ENCODE measurements around the gene PCSK4. TPM values are rescaled to one million over a fixed set of nuclear protein-coding genes. Genes with fewer than 3 reads are reported as not detected.

The PCSK4 gene
- total and polyA plus RNA-seq, 2 donors from 2014 or later: 5.3 to 5.5 TPM

GRCh38 chr19:1460033-1460995 is 29.8 kb downstream of the PCSK4 start:
- intact Hi-C loops (cut with DNase I): no loop called here
- Histone ChIP-seq H3K4me3 (ENCODE audit: low read length in 3 of 3) (no peak overlapping the region), H3K27me3 (ENCODE audit: control insufficient read depth, insufficient read depth, low read length) (peaks cover 13% of the 10 kb centered on the region), H3K9ac (ENCODE audit: low read length in 3 of 3) (no peak overlapping the region), H3K4me1 (ENCODE audit: control insufficient read depth in 2 of 3, insufficient read depth in 2 of 3, low read depth in 1 of 3, low read length in 3 of 3) (no peaks in the 10 kb centered on the region), H3K9me3 (ENCODE audit: control insufficient read depth in 2 of 3, insufficient read depth in 1 of 3, low read length in 3 of 3) (no peaks in the 10 kb centered on the region), H3K36me3 (ENCODE audit: control insufficient read depth in 2 of 3, insufficient read depth in 3 of 3, low read length in 3 of 3) (no peaks in the 10 kb centered on the region), H3K27ac (ENCODE audit: low read depth in 2 of 2, low read length in 2 of 2) (no peak overlapping the region)
- DNase-seq (no peak), FAIRE-seq (no peak)
- no peak for TF ChIP-seq CTCF (IDR thresholded peaks at IDR 0.05; ENCODE audit: borderline replicate concordance, extremely low read depth, insufficient read depth)

- FAIRE-seq: no peak
Measured at GRCh38 chr19:1459479-1459878, 30.7 kb downstream of the PCSK4 start.

GRCh38 chr19:1457892-1458291 is 32.3 kb downstream of the PCSK4 start:
- H3K4me1 ChIP-seq (ENCODE audit: control insufficient read depth in 2 of 3, insufficient read depth in 2 of 3, low read depth in 1 of 3, low read length in 3 of 3): no peaks in the 10 kb centered on the region
- H3K27ac ChIP-seq (ENCODE audit: low read depth in 2 of 2, low read length in 2 of 2): no peak overlapping the region
- peaks cover 10% of the 10 kb centered on the region for H3K27me3 ChIP-seq (ENCODE audit: control insufficient read depth, insufficient read depth, low read length)
- no peaks in the 10 kb centered on the region for H3K9me3 ChIP-seq (ENCODE audit: control insufficient read depth in 2 of 3, insufficient read depth in 1 of 3, low read length in 3 of 3)
- no peak overlapping the region for H3K4me3 ChIP-seq (ENCODE audit: low read length in 3 of 3)
- TF ChIP-seq CTCF (IDR thresholded peaks at IDR 0.05; ENCODE audit: borderline replicate concordance, extremely low read depth, insufficient read depth): no peak
- DNase-seq (no peak), FAIRE-seq (no peak)
- intact Hi-C loops (cut with DNase I): no loop called here
- H3K9ac ChIP-seq (ENCODE audit: low read length in 3 of 3): no peak overlapping the region
- H3K36me3 ChIP-seq (ENCODE audit: control insufficient read depth in 2 of 3, insufficient read depth in 3 of 3, low read length in 3 of 3): no peaks in the 10 kb centered on the region

More at GRCh38 chr19:1459479-1459878, 30.7 kb downstream of the PCSK4 start:
- H3K36me3 ChIP-seq (ENCODE audit: control insufficient read depth in 2 of 3, insufficient read depth in 3 of 3, low read length in 3 of 3): no peaks in the 10 kb centered on the region
- H3K9me3 ChIP-seq (ENCODE audit: control insufficient read depth in 2 of 3, insufficient read depth in 1 of 3, low read length in 3 of 3): no peaks in the 10 kb centered on the region
- no peak overlapping the region for H3K27ac ChIP-seq (ENCODE audit: low read depth in 2 of 2, low read length in 2 of 2)
- no peak overlapping the region for H3K4me3 ChIP-seq (ENCODE audit: low read length in 3 of 3)
- H3K27me3 ChIP-seq (ENCODE audit: control insufficient read depth, insufficient read depth, low read length): peaks cover 11% of the 10 kb centered on the region
- no peak for TF ChIP-seq CTCF (IDR thresholded peaks at IDR 0.05; ENCODE audit: borderline replicate concordance, extremely low read depth, insufficient read depth)
- intact Hi-C loops (cut with DNase I): no loop called here
- H3K4me1 ChIP-seq (ENCODE audit: control insufficient read depth in 2 of 3, insufficient read depth in 2 of 3, low read depth in 1 of 3, low read length in 3 of 3): no peaks in the 10 kb centered on the region
- DNase-seq: no peak
- H3K9ac ChIP-seq (ENCODE audit: low read length in 3 of 3): no peak overlapping the region
